ENCODE results near the gene ARHGEF40.

Gene ARHGEF40

GRCh38 chr14:21103411-21103709 is 33.3 kb downstream of the ARHGEF40 start:
- TF ChIP-seq, protein P1, sequence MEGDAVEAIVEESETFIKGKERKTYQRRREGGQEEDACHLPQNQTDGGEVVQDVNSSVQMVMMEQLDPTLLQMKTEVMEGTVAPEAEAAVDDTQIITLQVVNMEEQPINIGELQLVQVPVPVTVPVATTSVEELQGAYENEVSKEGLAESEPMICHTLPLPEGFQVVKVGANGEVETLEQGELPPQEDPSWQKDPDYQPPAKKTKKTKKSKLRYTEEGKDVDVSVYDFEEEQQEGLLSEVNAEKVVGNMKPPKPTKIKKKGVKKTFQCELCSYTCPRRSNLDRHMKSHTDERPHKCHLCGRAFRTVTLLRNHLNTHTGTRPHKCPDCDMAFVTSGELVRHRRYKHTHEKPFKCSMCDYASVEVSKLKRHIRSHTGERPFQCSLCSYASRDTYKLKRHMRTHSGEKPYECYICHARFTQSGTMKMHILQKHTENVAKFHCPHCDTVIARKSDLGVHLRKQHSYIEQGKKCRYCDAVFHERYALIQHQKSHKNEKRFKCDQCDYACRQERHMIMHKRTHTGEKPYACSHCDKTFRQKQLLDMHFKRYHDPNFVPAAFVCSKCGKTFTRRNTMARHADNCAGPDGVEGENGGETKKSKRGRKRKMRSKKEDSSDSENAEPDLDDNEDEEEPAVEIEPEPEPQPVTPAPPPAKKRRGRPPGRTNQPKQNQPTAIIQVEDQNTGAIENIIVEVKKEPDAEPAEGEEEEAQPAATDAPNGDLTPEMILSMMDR (IDR thresholded peaks at IDR 0.05; ENCODE audit: low read depth, low read length) = no peak
- peak overlapping the region; percentile 69 to 71 for H3K4me3 ChIP-seq (replicated peaks in 1 of 2; ENCODE audit: low read depth in 2 of 2, low read length in 2 of 2)

DNA sequence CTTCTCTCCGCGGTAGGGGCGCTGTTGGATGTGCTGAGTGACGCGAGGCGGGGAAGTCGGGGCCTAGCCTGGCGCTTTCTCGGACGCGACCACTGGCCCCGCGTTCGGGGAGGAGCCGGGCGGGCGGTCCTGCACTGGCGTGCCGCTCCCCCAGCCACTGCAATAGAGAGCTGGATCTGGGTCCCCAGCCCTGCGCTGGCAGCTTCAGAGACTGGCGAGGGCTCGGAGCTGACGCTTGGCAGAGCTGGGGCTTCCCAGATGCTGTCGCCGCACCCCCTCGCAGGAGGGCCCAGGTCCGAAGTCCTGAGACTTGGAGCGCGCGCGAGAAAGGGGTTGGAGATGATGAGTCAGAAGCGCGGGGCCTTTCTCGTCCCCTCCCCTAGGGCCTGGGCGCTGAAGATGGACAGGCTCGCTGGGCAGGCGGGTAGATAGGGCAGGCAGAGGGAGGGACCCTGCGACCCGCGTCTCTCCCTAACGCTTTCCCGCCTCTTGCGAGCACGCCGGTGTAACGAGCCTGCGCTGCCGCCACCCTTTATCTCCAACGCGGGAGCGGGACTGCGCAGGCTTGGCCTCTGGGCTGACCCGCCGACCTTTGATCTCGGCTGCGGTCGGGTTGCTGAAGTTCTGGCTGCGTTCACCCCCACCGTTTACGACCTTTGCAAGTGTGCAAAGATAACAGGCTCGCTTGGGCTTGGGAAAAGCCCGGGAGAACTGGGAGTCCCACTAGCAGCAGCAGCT is 33.8 kb downstream of the ARHGEF40 start:
- H3K4me3 ChIP-seq (replicated peaks in 1 of 2; ENCODE audit: low read depth in 2 of 2, low read length in 2 of 2) = peak overlapping the region; percentile 69 to 71
- TF ChIP-seq, protein P1 (IDR thresholded peaks at IDR 0.05; ENCODE audit: low read depth, low read length) = peak; percentile 79
- DNase-seq (ENCODE audit: low read depth in 2 of 2) = peak; percentile 98

More at GRCh38 chr14:21103411-21103709, 33.3 kb downstream of the ARHGEF40 start:
- no peak for DNase-seq (ENCODE audit: low read depth in 2 of 2)

- DNase-seq (ENCODE audit: low read depth in 2 of 2) = peak; percentile 87
- TF ChIP-seq, protein P1 (IDR thresholded peaks at IDR 0.05; ENCODE audit: low read depth, low read length) = peak; percentile 99
- peak overlapping the region; percentile 69 to 71 for H3K4me3 ChIP-seq (replicated peaks in 1 of 2; ENCODE audit: low read depth in 2 of 2, low read length in 2 of 2)
Measured at GRCh38 chr14:21104448-21105060, 34.5 kb downstream of the ARHGEF40 start.

GRCh38 chr14:21105095-21105494 is 35.0 kb downstream of the ARHGEF40 start:
- DNase-seq (ENCODE audit: low read depth in 2 of 2) = no peak
- H3K4me3 ChIP-seq (replicated peaks in 1 of 2; ENCODE audit: low read depth in 2 of 2, low read length in 2 of 2) = no peak overlapping the region
- TF ChIP-seq, protein P1 (IDR thresholded peaks at IDR 0.05; ENCODE audit: low read depth, low read length) = no peak

- H3K4me3 ChIP-seq (replicated peaks in 1 of 2; ENCODE audit: low read depth in 2 of 2, low read length in 2 of 2) = peak overlapping the region in 1 of 2 donors; percentile 13
- TF ChIP-seq, protein P1 (IDR thresholded peaks at IDR 0.05; ENCODE audit: low read depth, low read length) = no peak
- DNase-seq (ENCODE audit: low read depth in 2 of 2) = peak; percentile 66 to 89
Measured at GRCh38 chr14:21106176-21106497, 36.0 kb downstream of the ARHGEF40 start.

GRCh38 chr14:21106498-21107282 is 36.6 kb downstream of the ARHGEF40 start:
- peak overlapping the region in 1 of 2 donors; percentile 13 for H3K4me3 ChIP-seq (replicated peaks in 1 of 2; ENCODE audit: low read depth in 2 of 2, low read length in 2 of 2)
- TF ChIP-seq, protein P1 (IDR thresholded peaks at IDR 0.05; ENCODE audit: low read depth, low read length) = peak; percentile 89
- peak; percentile 83 to 85 for DNase-seq (ENCODE audit: low read depth in 2 of 2)
